SU-DHL-6 (cell line): ENCODE measurements around the gene KLF17.

Experiments
- CTCF ChIP-seq: fragments of 200-600 bp; sonication (generic); IDR thresholded peaks from one replicate; pipeline ENCODE4 v1.5.1; 2017; ENCODE audit warnings: antibody characterized with exemption, mild to moderate bottlenecking, low read length, moderate library complexity; ENCODE audit not compliant: insufficient read depth, poor library complexity, severe bottlenecking
- EZH2phosphoT487 ChIP-seq: fragments of 200-600 bp; sonication (generic), shearing (Covaris generic); conservative IDR thresholded peaks from 2 replicates; pipeline ENCODE4 v1.6.1; 2018; ENCODE audit warnings: mild to moderate bottlenecking, antibody characterized with exemption, low read length, moderate library complexity, mixed read lengths

- TF ChIP-seq CTCF (no peak), EZH2phosphoT487 (no peak)
Observed at GRCh38 chr1:44114098-44114497, 4.5 kb upstream of the KLF17 start.
